Stimulated activated CD8-positive, alpha-beta memory T cell treated with anti-CD3 and anti-CD28 coated beads, Interleukin-15, amount 100 ng/mL, for 24 hours (primary cell): ENCODE measurements around the gene OR7C2.
"Not testable (repeated sequence)": the region's sequence is repeated elsewhere in the genome, so short reads cannot be mapped to it uniquely, and the experiment has no call there.

Source experiments
- DNase-seq: peaks from one replicate; pipeline ENCODE4 v3.0.0-alpha.2; 2020; ENCODE audit warnings: low read depth

Gene OR7C2

DNA sequence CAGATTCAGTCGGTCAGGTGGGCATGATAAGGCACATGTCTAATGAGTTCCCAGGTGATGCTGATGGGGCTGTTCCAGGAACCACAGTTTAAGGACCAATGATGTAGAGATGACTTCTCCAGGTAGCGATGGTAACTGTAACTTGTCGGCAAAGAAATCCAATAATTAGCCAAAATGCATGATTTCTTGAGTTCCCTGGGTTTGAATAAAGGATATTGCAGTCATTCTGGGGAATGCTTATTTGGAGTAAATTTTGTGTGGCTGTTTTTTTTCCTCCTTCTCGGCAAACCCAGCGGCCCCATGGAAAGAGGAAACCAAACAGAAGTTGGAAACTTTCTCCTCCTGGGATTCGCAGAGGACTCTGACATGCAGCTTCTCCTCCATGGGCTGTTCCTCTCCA lies at the start of gene OR7C2:
TSS of gene OR7C2 (plus strand) at position 301 of the 400 bp plus-strand sequence. CDS start at position 301, 0 bp downstream.
- DNase-seq, result no peak

- no peak for DNase-seq
Measured at GRCh38 chr19:14901675-14902260, 39.5 kb upstream of the OR7C2 start.

DNA sequence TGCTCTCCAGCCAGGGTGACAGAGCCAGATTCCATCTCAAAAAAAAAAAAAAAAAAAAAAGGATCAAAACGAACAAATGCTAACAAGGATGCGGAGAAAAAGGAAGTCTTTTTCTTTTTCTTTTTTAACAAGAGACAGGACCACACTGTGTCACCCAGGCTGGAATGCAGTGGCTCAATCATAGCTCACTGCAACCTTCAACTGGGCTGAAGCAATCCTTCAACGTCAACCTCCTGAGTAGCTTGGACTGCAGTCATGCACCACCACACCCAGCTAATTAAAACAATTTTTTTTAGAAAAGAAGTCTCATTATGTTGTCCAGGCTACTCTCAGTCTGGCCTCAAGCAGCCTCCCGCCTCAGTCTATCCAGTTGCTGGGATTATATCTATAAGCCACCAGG lies 34.6 kb upstream of the OR7C2 start:
- no peak for DNase-seq

DNA sequence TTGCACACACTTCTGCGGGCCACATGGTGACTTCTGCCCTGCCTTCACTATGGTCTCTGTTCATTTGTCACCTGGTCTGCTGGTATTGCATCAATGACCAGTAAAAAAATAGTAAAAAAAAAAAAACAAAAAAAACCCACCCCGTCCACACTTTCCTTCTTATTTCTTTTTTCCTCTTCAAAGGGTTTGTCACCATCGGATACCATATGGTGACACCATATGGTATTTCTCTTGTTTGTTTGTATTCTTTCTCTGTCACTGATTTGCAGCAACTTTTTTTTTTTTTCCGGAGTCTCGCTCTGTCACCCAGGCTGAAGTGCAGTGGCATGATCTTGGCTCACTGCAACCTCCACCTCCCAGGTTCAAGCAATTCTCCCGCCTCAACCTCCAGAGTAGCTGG lies 26.2 kb upstream of the OR7C2 start:
- DNase-seq, result no peak

GRCh38 chr19:14916848-14917247 lies 24.4 kb upstream of the OR7C2 start:
- DNase-seq, result no peak

DNA sequence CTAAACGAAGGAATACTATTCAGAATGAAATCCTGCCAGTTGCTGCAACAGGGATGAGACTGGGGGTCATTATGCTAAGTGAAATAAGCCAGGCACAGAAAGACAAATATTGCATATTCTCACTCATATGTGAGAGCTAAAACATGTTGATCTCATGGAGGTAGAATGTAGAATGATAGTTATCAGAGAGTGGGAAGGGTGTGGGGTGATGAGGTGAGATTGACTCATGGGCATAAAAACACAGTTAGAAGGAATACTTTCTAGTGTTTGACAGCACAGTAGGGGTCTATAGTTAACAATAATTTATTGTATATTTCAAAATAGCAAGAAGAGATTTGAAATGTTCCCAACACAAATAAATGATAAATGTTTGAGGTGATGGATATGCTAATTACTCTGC lies 7.8 kb upstream of the OR7C2 start:
- DNase-seq, result no peak

- DNase-seq, result no peak
Measured at GRCh38 chr19:14940266-14940665, 1.0 kb upstream of the OR7C2 start.

GRCh38 chr19:14943601-14944000 lies 2.3 kb downstream of the OR7C2 start:
- DNase-seq, result no peak

DNA sequence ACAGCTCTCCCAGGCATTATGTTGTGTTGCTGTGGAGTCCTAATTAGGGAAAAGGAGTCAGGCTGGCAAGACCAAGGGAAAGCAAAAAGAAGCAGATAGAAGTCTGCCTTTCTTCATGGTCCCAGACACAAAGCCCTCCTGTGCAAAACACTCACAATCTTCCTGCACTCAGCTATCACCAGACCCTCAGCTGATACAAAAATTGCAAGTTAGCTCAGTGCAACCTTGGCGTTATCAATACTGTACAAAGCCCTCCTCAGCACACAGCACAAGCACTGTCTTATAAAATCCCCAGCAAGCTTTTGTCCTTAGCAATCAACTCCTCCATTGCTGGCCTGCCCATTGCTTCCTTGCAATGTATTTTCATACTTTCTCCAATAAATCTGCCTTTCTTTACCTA lies 3.2 kb downstream of the OR7C2 start:
- no peak for DNase-seq

DNA sequence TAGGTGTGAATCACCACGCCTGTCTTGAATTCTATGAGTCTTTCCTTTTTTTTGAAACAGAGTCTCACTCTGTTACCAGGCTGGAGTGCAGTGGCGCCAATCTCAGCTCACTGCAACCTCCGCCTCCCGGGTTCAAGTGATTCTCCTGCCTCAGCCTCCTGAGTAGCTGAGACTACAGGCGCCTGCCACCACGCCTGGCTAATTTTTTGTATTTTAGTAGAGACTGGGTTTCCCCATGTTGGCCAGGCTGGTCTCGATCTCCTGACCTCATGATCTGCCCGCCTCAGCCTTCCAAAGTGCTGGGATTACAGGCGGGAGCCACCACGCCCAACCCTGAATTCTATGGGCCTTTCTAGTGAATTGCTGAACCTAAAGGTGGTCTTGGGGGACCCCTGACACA lies 8.1 kb downstream of the OR7C2 start:
- not testable (repeated sequence) for DNase-seq

DNA sequence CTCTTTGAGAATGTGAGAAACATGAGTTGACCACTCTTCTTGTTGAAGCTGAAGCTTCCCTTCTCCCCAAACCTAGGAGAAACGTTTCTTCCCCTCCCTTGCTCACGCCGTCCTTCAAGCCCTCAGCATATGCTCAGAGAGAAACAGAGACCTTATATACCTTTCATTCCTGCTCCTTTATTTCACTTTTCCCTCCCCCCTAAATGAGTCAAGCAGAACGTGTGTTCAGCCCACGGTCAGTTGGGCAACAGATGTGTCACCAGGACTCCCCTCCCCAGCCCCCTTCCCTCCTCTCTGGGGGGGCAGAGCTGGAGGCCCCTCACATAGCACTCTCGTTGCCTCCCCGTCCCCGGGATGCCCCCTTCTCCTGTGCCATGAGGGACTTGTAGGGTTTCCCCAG lies 8.6 kb downstream of the OR7C2 start:
- no peak for DNase-seq

- DNase-seq, result no peak
Measured at GRCh38 chr19:14950421-14950820, 9.1 kb downstream of the OR7C2 start.

GRCh38 chr19:14952767-14953166 lies 11.5 kb downstream of the OR7C2 start:
- no peak for DNase-seq

DNA sequence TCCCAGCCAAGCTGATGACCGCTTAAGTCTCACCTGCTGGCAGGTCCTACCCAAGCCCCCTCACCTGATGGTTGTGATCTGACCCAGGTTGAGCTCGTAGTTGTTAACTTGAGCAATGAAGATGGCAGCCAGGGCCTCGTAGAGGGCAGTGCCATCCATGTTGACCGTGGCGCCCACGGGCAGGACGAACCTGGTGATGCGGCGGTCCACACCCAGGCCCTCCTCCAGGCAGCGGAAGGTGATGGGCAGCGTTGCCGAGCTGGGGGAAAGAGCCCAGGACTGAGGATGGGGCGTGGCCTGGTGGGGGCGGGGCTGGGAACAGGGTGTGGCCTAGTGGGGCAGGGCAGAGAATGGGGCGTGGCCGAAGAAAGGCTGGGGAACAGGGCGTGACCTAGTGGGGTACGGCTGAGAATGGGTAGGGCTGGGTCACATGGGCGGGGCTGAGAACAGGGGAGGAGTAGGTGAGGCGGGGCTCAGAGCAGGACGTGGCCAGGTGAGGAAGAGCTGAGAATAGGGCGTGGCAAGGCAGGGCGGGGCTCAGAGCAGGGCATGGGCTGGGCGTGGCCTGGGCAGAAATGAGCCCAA lies 12.9 kb downstream of the OR7C2 start:
- no peak for DNase-seq

DNA sequence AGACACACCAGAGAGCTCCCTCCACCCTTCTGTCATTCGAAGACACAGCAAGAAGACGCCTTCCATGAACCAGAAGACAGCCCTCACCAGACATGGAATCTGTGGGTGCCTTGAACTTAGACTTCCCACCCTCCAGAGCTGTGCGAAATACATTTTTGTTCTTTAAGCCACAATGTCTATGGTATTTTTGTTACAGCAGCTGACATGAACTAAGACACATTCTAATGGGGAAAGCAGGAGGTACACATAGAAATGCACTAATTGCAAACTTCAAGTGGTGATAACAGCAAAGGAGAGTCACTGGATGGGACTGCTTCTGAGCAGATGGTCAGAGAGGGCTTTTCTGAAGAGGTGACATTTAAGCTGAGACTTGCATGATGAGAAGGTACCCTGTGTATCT lies 16.2 kb downstream of the OR7C2 start:
- no peak for DNase-seq

GRCh38 chr19:14959263-14959662 lies 18.0 kb downstream of the OR7C2 start:
- DNase-seq, result no peak

DNA sequence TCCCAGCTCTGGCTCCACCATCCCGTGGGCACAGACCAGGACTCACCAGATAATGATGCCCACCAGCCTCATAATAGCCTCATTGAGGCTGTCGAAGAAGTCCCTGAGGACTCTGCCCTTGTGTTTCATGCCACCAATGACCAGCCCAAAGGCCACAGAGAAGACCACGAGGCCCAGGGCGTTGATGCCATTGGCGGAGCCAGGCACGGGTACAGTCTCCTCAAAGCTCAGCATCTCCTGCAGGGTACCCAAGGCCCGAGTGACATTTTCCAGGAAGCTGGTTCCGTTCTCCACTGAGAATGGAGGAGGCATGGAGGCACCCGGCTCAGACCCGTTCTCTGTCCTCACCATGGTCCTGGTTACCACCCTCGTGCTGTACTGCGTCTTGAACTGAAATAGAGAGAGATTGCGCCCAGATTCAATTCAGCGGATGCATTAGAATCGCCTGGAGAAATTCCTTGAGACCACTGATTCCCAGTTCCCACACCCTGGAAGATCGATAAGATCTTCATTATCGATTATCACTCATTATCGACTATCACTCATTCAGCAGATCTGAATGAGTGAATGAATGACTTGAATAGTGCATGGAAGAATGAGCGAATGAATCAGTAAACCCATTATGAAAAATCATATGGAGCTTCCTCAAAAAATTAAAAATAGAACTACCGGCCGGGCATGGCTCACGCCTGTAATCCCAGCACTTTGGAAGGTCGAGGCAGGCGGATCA lies 20.8 kb downstream of the OR7C2 start:
- no peak for DNase-seq

- no peak for DNase-seq
Measured at GRCh38 chr19:14968247-14968646, 27.0 kb downstream of the OR7C2 start.

GRCh38 chr19:14971474-14971873 lies 30.2 kb downstream of the OR7C2 start:
- DNase-seq, result no peak

GRCh38 chr19:14972676-14973075 lies 31.4 kb downstream of the OR7C2 start:
- no peak for DNase-seq

- DNase-seq, result no peak
Measured at GRCh38 chr19:14974488-14974887, 33.2 kb downstream of the OR7C2 start.

DNA sequence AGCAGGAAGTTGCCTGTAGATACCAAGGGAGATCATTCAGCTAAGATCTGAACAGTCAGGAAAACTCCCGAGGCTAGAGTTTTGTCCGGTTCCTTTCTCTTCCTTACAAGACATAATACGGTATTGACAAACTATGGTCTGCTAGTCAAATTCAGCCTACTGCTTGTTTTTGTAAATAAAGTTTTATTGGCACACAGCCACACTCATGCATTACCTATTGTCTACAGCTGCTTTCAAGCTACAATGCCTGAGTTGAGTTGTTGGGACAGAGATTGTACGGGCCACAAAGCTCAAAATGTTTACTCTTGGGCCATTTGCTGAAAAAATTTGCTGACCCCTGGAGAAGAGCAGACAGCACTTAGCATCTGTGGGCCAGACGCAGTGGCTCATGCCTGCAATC lies 35.8 kb downstream of the OR7C2 start:
- no peak for DNase-seq

GRCh38 chr19:14978161-14978776 lies 37.0 kb downstream of the OR7C2 start:
- DNase-seq, result no peak
